Activated CD4-positive, alpha-beta T cell treated with anti-CD3 and anti-CD28 coated beads, Interleukin-2, amount 10 ng/mL, durations not matched to agents 7 days and 5 days (primary cell): ENCODE results near the gene OR51G1. TPM values are rescaled to one million over a fixed set of nuclear protein-coding genes. Genes with fewer than 3 reads are reported as not detected.

ENCODE experiments used
- CTCF ChIA-PET: fragments of 350-600 bp; sonication (Branson Sonifier 250); formaldehyde crosslinking; loops from one replicate; lab custom pipeline; 2021; ENCODE audit warnings: antibody characterized with exemption; lab: Charles Lee
- POLR2A ChIA-PET: fragments of 350-600 bp; sonication (Branson Sonifier 250); formaldehyde crosslinking; loops from one replicate; lab custom pipeline; 2021; ENCODE audit warnings: antibody characterized with exemption; lab: Charles Lee
- DNase-seq: peaks from one replicate; pipeline ENCODE4 v3.0.0-alpha.2; 2020
- H3K27ac Mint-ChIP-seq: one replicate; pipeline ENCODE4 v1.8.0; 2021; ENCODE audit warnings: mild to moderate bottlenecking, moderate library complexity, mixed read lengths
- H3K27me3 Mint-ChIP-seq: one replicate; pipeline ENCODE4 v1.8.0; 2021; ENCODE audit warnings: mixed read lengths
- H3K36me3 Mint-ChIP-seq: one replicate; pipeline ENCODE4 v1.8.0; 2021; ENCODE audit warnings: low read depth, mixed read lengths
- H3K4me1 Mint-ChIP-seq: one replicate; pipeline ENCODE4 v1.8.0; 2021; ENCODE audit warnings: mixed read lengths
- H3K4me3 Mint-ChIP-seq: one replicate; pipeline ENCODE4 v1.8.0; 2021; ENCODE audit warnings: mild to moderate bottlenecking, moderate library complexity, mixed read lengths
- H3K9me3 Mint-ChIP-seq: one replicate; pipeline ENCODE4 v1.8.0; 2021; ENCODE audit warnings: mixed read lengths
- total RNA-seq, 2 experiments: library from RNA; stranded (reverse); gene quantifications; one replicate each; pipeline ENCODE4 v1.2.3, GENCODE V29; 2021

Gene OR51G1
- total RNA-seq, 2 experiments from 2014 or later = not detected

DNA sequence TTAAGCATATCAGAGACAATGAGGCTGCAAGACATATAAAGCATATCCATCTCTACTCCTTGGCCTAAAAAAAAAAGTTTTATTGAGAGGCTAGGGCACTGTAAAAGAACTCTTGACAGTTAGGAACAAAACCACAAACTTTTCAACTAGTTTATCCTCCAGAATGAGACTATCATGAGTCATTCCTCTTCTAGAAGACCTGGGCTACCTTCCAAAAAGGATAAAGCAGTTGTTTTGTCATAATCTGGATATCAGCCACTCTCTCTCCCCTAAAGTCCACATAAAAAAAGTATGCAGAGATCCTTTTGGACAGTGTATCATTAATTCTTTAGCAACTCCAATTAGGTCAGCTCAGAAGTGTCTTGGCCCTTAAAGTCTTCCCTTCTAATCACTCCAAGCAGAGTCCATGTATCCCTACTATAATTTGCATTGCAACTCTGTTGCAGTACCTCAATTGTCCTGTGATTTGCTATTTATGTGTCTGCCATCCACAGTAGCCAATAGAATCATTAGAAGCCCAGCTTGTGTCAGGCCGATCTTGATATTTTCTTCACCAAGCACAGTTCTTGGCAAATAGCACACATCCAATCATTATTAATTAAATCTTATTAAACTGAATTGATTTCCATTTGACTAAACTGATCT is 32.0 kb downstream of the OR51G1 start:
- H3K36me3 Mint-ChIP-seq = no peaks in the 10 kb centered on the region
- no peak overlapping the region for H3K27ac Mint-ChIP-seq
- no peaks in the 10 kb centered on the region for H3K9me3 Mint-ChIP-seq
- H3K27me3 Mint-ChIP-seq = no peaks in the 10 kb centered on the region
- H3K4me3 Mint-ChIP-seq = no peak overlapping the region
- ChIA-PET POLR2A (no interaction called here), CTCF (no interaction called here)
- H3K4me1 Mint-ChIP-seq = no peaks in the 10 kb centered on the region
- no peak for DNase-seq

GRCh38 chr11:4890279-4890678 is 33.9 kb downstream of the OR51G1 start:
- ChIA-PET CTCF (no interaction called here), POLR2A (no interaction called here)
- no peaks in the 10 kb centered on the region for H3K27me3 Mint-ChIP-seq
- no peaks in the 10 kb centered on the region for H3K4me1 Mint-ChIP-seq
- no peak for DNase-seq
- H3K9me3 Mint-ChIP-seq = no peaks in the 10 kb centered on the region
- no peak overlapping the region for H3K4me3 Mint-ChIP-seq
- H3K27ac Mint-ChIP-seq = no peak overlapping the region
- H3K36me3 Mint-ChIP-seq = no peaks in the 10 kb centered on the region

GRCh38 chr11:4887591-4887990 is 36.5 kb downstream of the OR51G1 start:
- H3K4me3 Mint-ChIP-seq = no peak overlapping the region
- no peaks in the 10 kb centered on the region for H3K36me3 Mint-ChIP-seq
- no peaks in the 10 kb centered on the region for H3K27me3 Mint-ChIP-seq
- H3K27ac Mint-ChIP-seq = no peak overlapping the region
- H3K9me3 Mint-ChIP-seq = no peaks in the 10 kb centered on the region
- no peak for DNase-seq
- CTCF ChIA-PET = no interaction called here
- POLR2A ChIA-PET = no interaction called here
- no peaks in the 10 kb centered on the region for H3K4me1 Mint-ChIP-seq

- Mint-ChIP-seq H3K4me3 (no peak overlapping the region), H3K4me1 (no peaks in the 10 kb centered on the region), H3K27ac (no peak overlapping the region), H3K36me3 (no peaks in the 10 kb centered on the region), H3K9me3 (no peaks in the 10 kb centered on the region), H3K27me3 (no peaks in the 10 kb centered on the region)
- no peak for DNase-seq
- ChIA-PET CTCF (no interaction called here), POLR2A (no interaction called here)
These were observed 38.0 kb downstream of the OR51G1 start for GRCh38 chr11:4886186-4886585.

GRCh38 chr11:4884361-4884760 is 39.8 kb downstream of the OR51G1 start:
- ChIA-PET POLR2A (no interaction called here), CTCF (no interaction called here)
- H3K9me3 Mint-ChIP-seq = no peaks in the 10 kb centered on the region

GRCh38 chr11:4882543-4882942 is 41.6 kb downstream of the OR51G1 start:
- no peak for DNase-seq
- Mint-ChIP-seq H3K9me3 (no peaks in the 10 kb centered on the region), H3K36me3 (no peaks in the 10 kb centered on the region), H3K27me3 (no peaks in the 10 kb centered on the region), H3K27ac (no peak overlapping the region), H3K4me3 (no peak overlapping the region), H3K4me1 (no peaks in the 10 kb centered on the region)
- ChIA-PET POLR2A (no interaction called here), CTCF (no interaction called here)

More at GRCh38 chr11:4884361-4884760, 39.8 kb downstream of the OR51G1 start:
- Mint-ChIP-seq H3K36me3 (no peaks in the 10 kb centered on the region), H3K4me3 (no peak overlapping the region), H3K27me3 (no peaks in the 10 kb centered on the region), H3K27ac (no peak overlapping the region), H3K4me1 (no peaks in the 10 kb centered on the region)
- no peak for DNase-seq

GRCh38 chr11:4881860-4882500 is 42.2 kb downstream of the OR51G1 start, which contains the start of gene OR51T1:
OR51T1 (plus strand) TSS chr11:4881900; CDS start chr11:4881900, 0 bp downstream.
- no peaks in the 10 kb centered on the region for H3K9me3 Mint-ChIP-seq
- no peak within 1 kb of the TSS for H3K4me3 Mint-ChIP-seq
- CTCF ChIA-PET = no interaction called here
- no peaks in the 10 kb centered on the region for H3K4me1 Mint-ChIP-seq
- DNase-seq = no peak
- POLR2A ChIA-PET = no interaction called here
- no peaks in the 10 kb centered on the region for H3K27me3 Mint-ChIP-seq
- H3K36me3 Mint-ChIP-seq = no peaks in the 10 kb centered on the region
- H3K27ac Mint-ChIP-seq = no peak within 1 kb of the TSS

DNA sequence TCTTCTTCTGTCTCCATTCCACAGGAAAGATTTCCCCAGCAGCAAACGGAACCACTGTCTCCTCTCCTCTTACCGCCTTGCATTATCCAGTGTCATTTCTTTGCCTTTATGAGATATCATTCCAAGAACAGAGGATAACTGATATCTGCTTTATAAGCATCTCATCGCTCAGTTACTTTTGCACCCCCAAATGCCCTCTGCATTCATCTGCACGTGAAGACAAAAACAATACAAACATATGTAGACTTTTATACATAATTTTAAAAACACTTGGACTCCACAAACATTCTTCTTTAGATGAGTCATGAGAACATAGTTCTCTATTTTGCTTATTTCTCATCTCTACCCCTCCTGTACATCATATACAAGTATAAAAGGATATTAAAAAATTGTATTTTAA is 43.0 kb downstream of the OR51G1 start:
- CTCF ChIA-PET = no interaction called here
- Mint-ChIP-seq H3K4me1 (no peaks in the 10 kb centered on the region), H3K27me3 (no peaks in the 10 kb centered on the region), H3K9me3 (no peaks in the 10 kb centered on the region), H3K4me3 (no peak overlapping the region), H3K27ac (no peak overlapping the region), H3K36me3 (no peaks in the 10 kb centered on the region)
- DNase-seq = no peak
- POLR2A ChIA-PET = no interaction called here

Other genes with a start within 250 kb of the OR51G1 start
- not detected for gene OR51E2, start 226.5 kb downstream of the OR51G1 start, total RNA-seq
- gene MMP26, start 219.6 kb downstream of the OR51G1 start, total RNA-seq = not detected
- not detected for gene OR51F1, start 154.4 kb downstream of the OR51G1 start, total RNA-seq
- gene OR52R1, start 120.0 kb downstream of the OR51G1 start, total RNA-seq = not detected
- not detected for gene OR51F2, start 103.0 kb downstream of the OR51G1 start, total RNA-seq
- not detected for gene OR51S1, start 75.1 kb downstream of the OR51G1 start, total RNA-seq
- not detected for gene OR51T1, start 42.4 kb downstream of the OR51G1 start, total RNA-seq
- gene OR51A7, start 20.6 kb downstream of the OR51G1 start, total RNA-seq = not detected
- not detected for gene OR51G2, start 5.0 kb downstream of the OR51G1 start, total RNA-seq
- not detected for gene OR51A4, start 23.3 kb upstream of the OR51G1 start, total RNA-seq
- gene OR51A2, start 31.4 kb upstream of the OR51G1 start, total RNA-seq = not detected
- gene OR51L1, start 70.5 kb upstream of the OR51G1 start, total RNA-seq = not detected
- gene OR52J3, start 122.2 kb upstream of the OR51G1 start, total RNA-seq = not detected
- gene OR52E2, start 135.3 kb upstream of the OR51G1 start, total RNA-seq = not detected
- not detected for gene OR52E1, start 145.2 kb upstream of the OR51G1 start, total RNA-seq
- not detected for gene OR52A5, start 214.0 kb upstream of the OR51G1 start, total RNA-seq
- gene OR52A1, start 230.4 kb upstream of the OR51G1 start, total RNA-seq = not detected